ENCODE results near the gene DNAH1. TPM values are rescaled to one million over a fixed set of nuclear protein-coding genes. Genes with fewer than 3 reads are reported as not detected.

Gene DNAH1
- total RNA-seq, 4 donors from 2014 or later, result 19.3 to 103 (median 64.2) TPM

DNA sequence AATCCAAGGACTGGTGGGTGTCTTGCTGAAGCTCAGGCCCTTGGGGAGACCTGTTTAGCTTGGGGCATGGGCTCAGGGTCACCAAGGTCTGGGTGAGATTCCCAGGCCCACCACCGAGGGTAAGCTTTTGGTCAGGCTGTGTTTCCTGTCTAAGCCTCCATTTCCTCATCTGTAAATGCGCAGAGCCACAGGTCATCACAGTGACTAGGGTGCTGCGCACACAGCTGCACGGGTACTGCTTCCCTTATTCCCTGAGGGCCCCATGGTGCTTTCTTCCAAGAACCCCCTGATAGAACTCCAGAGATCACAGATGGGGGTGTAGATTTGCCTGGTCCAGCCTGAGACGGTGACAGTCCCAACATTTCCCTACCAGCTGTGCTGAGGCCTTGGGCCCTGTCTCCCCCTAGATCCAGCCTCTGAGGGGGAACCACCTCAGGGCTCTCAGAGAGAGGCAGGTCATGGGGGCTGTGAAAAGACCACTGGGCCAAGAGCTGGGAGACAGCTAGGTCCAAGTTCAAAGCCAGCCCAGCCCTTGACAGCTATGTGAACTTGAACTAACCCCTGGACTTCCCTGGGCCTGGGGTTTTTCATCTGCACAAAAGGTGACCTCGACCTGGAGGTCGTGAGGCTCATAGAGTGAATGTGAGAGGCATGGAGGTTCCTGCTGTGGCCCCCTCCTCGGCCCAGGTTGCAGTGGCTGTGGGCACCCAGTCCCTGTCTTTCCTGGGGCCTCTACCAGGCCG, 68.1 kb downstream of the DNAH1 start:
- peaks cover 0 to 15% (median 0%) of the 10 kb centered on the region in 3 donors for H3K36me3 ChIP-seq
- DNase-seq, result no peak
- no peaks in the 10 kb centered on the region for H3K9me3 ChIP-seq
- TF ChIP-seq, protein P1, sequence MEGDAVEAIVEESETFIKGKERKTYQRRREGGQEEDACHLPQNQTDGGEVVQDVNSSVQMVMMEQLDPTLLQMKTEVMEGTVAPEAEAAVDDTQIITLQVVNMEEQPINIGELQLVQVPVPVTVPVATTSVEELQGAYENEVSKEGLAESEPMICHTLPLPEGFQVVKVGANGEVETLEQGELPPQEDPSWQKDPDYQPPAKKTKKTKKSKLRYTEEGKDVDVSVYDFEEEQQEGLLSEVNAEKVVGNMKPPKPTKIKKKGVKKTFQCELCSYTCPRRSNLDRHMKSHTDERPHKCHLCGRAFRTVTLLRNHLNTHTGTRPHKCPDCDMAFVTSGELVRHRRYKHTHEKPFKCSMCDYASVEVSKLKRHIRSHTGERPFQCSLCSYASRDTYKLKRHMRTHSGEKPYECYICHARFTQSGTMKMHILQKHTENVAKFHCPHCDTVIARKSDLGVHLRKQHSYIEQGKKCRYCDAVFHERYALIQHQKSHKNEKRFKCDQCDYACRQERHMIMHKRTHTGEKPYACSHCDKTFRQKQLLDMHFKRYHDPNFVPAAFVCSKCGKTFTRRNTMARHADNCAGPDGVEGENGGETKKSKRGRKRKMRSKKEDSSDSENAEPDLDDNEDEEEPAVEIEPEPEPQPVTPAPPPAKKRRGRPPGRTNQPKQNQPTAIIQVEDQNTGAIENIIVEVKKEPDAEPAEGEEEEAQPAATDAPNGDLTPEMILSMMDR (IDR thresholded peaks at IDR 0.05), result no peak
- TF ChIP-seq POLR2A (IDR thresholded peaks at IDR 0.05), result no peak
- no peaks in the 10 kb centered on the region for H3K27me3 ChIP-seq
- no peaks in the 10 kb centered on the region for H3K4me1 ChIP-seq
- H3K27ac ChIP-seq, result no peak overlapping the region
- no peak overlapping the region for H3K4me3 ChIP-seq

DNA sequence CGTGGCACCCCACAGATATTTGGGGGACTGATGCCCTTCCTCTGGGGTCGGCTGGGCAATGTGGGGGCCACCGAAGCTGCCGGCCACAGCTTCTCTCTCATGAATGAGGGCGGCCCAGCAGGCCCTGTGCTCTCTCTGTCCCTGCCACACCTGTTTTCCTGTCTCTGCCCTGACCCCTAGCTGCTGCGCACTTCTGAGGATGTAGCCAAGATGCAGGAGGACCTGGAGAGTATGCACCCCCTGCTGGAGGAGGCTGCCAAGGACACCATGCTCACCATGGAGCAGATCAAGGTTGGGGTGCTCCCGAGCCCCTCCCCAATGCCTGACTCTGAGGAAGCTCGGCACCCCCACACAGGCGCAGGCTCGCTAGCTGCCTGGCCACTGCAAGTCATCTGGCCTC, 69.0 kb downstream of the DNAH1 start:
- TF ChIP-seq POLR2A (IDR thresholded peaks at IDR 0.05), result no peak
- TF ChIP-seq, protein P1 (IDR thresholded peaks at IDR 0.05), result peak in 3 of 6 experiments; percentile 25 to 33 (median 29)
- Histone ChIP-seq H3K9me3 (no peaks in the 10 kb centered on the region), H3K27me3 (no peaks in the 10 kb centered on the region), H3K4me3 (no peak overlapping the region), H3K27ac (no peak overlapping the region), H3K4me1 (no peaks in the 10 kb centered on the region), H3K36me3 (peaks cover 0 to 15% (median 0%) of the 10 kb centered on the region in 3 donors)
- no peak for DNase-seq

GRCh38 chr3:52387481-52387880, 71.4 kb downstream of the DNAH1 start:
- DNase-seq, result no peak
- Histone ChIP-seq H3K27ac (no peak overlapping the region), H3K36me3 (peaks cover 0 to 34% (median 0%) of the 10 kb centered on the region in 3 donors), H3K27me3 (no peaks in the 10 kb centered on the region), H3K4me3 (no peak overlapping the region), H3K4me1 (no peaks in the 10 kb centered on the region), H3K9me3 (no peaks in the 10 kb centered on the region)
- no peak for TF ChIP-seq POLR2A (IDR thresholded peaks at IDR 0.05)
- TF ChIP-seq, protein P1 (IDR thresholded peaks at IDR 0.05), result no peak

GRCh38 chr3:52388348-52388821, 72.3 kb downstream of the DNAH1 start:
- H3K9me3 ChIP-seq, result no peaks in the 10 kb centered on the region
- H3K4me3 ChIP-seq, result no peak overlapping the region
- no peak for TF ChIP-seq POLR2A (IDR thresholded peaks at IDR 0.05)
- TF ChIP-seq, protein P1 (IDR thresholded peaks at IDR 0.05), result no peak
- DNase-seq, result no peak
- peaks cover 0 to 43% (median 0%) of the 10 kb centered on the region in 3 donors for H3K36me3 ChIP-seq
- H3K27ac ChIP-seq, result no peak overlapping the region
- H3K27me3 ChIP-seq, result no peaks in the 10 kb centered on the region
- no peaks in the 10 kb centered on the region for H3K4me1 ChIP-seq

DNA sequence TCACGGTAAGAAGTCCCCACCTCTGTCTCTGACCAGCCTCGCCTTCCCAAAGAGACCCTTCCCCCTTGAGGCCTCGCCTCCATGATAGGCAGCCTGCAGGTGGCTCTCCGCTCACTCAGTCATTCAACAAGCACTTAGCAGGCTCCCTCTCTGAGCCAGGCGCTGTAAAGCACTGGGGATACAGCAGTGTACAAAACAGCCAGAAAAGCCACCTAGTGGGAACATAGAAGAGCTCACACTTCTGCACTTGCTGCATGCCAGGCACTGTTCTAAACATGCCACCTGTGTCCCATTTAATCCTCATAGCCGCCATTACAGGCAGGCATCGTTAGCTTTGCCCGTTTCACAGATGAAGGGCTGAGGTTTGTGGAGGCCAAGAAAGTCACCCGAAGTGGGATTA, 72.8 kb downstream of the DNAH1 start:
- H3K36me3 ChIP-seq, result peaks cover 0 to 46% (median 0%) of the 10 kb centered on the region in 3 donors
- TF ChIP-seq, protein P1 (IDR thresholded peaks at IDR 0.05), result no peak
- TF ChIP-seq POLR2A (IDR thresholded peaks at IDR 0.05), result no peak
- no peak overlapping the region for H3K27ac ChIP-seq
- DNase-seq, result no peak
- H3K4me1 ChIP-seq, result no peaks in the 10 kb centered on the region
- H3K27me3 ChIP-seq, result no peaks in the 10 kb centered on the region
- no peaks in the 10 kb centered on the region for H3K9me3 ChIP-seq
- H3K4me3 ChIP-seq, result no peak overlapping the region

Data from Peyer's patch (tissue), 4 donors.